Omental fat pad (tissue), 4 donors: ENCODE results near the gene CCDC88C. TPM values are rescaled to one million over a fixed set of nuclear protein-coding genes. Genes with fewer than 3 reads are reported as not detected.

Experiments
- ATAC-seq: fragments of 150-250 bp; one replicate; pipeline ENCODE4 v1.9.1; 2016; ENCODE audit warnings: mild to moderate bottlenecking, moderate library complexity; ENCODE audit not compliant: low FRiP score
- DNase-seq: peaks from one replicate; pipeline ENCODE4 v3.0.0-alpha.2; 2019; ENCODE audit warnings: low spot score
- total RNA-seq, 4 donors: library from RNA; depleted of rRNA; stranded (reverse); fragments of >200 nt; gene quantifications; one replicate each; pipeline ENCODE4 v1.1.0, GENCODE V29; 2016
- TF ChIP-seq, protein P1 (sequence below), 3 donors: fragments of 450-650 bp; IDR thresholded peaks; one replicate each; pipeline ENCODE4 v1.5.1; 2016 to 2017; ENCODE audit warnings: antibody characterized with exemption in 3 of 3, mild to moderate bottlenecking in 3 of 3, moderate library complexity in 2 of 3

CCDC88C gene
- total RNA-seq, 4 donors from 2014 or later, result 4.5 to 36.6 (median 9.4) TPM

DNA sequence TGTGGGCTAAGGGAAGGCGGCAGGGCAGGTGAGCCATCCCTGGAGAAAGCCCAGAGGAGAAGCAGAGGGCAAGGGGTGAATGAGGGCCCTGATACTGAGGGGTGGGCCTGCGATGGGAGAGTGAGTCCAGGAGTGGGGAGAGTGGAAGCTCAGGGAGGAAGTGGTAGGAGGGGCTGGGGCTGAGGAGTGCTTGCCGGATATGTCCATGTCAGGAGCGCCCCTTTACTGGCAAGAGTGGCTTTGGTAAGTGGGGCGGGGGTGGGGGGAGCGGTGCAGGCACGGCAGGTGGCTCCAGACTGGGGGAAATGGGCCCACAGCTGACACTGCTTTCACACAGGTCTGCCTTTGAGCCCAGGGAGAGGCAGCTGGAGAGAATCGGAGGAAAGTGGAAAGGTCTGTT, 86.8 kb downstream of the CCDC88C start:
- ATAC-seq (no peak), DNase-seq (no peak)
- TF ChIP-seq, protein P1, sequence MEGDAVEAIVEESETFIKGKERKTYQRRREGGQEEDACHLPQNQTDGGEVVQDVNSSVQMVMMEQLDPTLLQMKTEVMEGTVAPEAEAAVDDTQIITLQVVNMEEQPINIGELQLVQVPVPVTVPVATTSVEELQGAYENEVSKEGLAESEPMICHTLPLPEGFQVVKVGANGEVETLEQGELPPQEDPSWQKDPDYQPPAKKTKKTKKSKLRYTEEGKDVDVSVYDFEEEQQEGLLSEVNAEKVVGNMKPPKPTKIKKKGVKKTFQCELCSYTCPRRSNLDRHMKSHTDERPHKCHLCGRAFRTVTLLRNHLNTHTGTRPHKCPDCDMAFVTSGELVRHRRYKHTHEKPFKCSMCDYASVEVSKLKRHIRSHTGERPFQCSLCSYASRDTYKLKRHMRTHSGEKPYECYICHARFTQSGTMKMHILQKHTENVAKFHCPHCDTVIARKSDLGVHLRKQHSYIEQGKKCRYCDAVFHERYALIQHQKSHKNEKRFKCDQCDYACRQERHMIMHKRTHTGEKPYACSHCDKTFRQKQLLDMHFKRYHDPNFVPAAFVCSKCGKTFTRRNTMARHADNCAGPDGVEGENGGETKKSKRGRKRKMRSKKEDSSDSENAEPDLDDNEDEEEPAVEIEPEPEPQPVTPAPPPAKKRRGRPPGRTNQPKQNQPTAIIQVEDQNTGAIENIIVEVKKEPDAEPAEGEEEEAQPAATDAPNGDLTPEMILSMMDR (IDR thresholded peaks at IDR 0.05), result no peak

DNA sequence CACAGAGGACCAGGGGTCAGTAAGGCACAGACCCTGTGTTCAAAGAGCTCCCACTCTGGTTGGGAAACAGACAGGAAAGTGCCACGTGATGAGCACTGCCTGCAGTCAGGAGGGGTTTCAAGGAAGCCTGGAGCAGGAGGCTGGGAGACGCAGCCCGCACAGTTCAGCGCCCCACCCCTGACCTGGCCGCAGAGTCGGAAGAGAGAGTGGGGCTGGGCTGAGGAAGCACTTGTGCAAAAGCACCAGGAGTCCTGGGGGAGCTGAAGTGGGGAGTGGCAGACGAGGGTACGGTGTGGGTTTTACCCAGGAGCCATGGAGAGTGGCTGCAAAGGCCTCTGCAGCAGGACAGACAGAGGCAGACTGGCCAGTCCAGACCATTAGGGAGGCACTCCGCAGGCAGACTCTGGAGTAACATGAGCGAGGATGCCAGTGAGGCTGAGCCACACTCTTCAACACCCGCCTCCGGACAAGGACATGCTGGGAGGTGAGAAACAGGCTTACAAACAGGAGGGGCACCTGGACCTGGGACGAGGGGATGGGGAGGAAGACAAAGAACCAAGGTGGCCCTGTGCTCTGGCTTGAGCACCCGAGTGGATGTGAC, 87.4 kb downstream of the CCDC88C start:
- TF ChIP-seq, protein P1 (IDR thresholded peaks at IDR 0.05), result no peak
- ATAC-seq (no peak), DNase-seq (no peak)

DNA sequence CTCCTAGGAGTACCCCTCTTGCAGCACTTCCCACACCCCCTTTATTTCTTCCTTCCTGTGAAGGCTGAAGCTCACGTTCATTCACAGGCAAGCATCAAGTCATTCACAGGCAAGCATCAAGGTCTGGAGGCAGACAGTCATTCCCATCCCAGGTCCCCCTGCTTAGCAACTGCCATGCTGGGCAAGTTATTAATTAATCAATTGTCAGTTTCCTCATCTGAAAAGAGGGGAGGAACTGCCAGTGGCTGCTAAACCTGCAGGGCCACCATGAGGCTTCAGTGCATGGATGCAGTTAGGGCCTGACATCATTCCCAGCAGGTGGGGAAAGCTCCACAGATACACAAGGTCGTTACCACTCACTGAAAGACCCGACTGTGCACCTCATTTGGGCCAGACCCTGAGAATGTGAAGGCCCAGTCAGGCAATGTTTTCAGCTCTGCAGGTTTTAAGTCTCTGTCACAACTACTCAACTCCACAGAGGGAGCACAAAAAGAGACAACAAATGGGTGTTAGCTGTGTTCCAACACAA, 88.1 kb downstream of the CCDC88C start:
- TF ChIP-seq, protein P1 (IDR thresholded peaks at IDR 0.05), result no peak
- ATAC-seq (no peak), DNase-seq (no peak)

DNA sequence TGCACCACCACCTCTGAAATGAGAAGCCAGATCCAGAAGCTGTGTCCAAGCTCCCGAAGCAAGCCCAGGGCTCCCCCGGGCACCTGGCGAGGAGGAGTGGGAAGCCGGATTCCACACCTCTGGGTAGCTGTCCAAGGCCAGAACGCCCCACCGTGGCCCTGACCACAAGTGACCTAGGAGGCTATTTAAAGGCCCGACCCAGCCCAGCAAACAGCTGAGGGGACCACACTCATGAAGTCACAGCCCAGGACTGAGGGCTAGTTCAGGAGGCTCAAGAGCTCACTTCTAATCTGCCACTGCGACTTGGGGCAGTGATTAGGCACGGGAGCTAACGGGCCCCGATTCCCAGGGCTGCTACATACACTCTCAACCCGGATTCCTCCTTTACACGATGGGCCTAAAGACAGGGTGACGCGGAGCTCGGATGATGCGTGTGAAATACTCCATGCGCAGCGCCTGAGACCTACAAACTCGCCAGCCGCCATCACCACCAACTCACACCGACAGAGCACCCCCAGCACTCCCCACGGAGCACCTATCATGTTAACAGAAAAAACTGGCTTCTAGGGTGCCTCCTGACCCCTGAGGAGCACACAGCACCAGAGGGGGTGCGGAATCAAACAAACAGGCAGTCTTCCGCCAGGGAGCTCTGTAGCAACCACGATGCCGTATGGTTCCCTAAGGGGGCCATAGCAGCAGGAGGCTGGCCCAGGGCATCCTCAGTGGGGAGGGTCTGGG, 89.1 kb downstream of the CCDC88C start:
- ATAC-seq (no peak), DNase-seq (no peak)
- TF ChIP-seq, protein P1 (IDR thresholded peaks at IDR 0.05), result no peak

DNA sequence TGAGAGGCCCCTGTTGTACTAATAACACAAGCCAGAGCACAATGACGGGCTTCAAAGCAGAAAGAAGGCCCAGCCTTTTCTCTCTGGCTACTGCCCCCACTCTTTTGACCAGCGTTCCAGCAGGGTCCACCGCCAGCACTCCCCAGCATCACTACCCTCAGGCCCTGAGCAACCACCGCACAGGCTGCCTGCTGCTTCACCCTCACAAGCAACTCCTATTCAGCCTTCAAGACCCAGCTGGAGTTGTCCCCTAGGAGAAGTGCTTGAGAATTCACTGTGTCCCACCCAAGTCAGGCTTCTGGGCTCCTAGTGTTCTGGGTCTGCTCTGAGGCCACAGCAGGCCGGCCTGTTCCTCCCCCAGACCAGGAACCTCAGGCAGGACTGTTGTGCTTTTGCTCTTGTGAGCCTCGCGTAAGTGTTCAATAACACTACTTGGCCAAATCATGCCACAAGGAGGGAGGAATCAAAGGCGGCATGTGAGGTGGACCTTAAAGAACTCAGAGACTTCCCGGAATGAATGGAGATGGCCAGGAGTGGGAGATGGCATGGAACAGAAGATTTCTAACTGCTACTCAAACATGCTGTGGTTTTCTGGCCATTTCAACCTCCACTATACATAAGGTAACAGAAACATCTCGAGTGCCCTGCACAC, 89.8 kb downstream of the CCDC88C start:
- no peak for DNase-seq
- TF ChIP-seq, protein P1 (IDR thresholded peaks at IDR 0.05), result no peak
- no peak for ATAC-seq

DNA sequence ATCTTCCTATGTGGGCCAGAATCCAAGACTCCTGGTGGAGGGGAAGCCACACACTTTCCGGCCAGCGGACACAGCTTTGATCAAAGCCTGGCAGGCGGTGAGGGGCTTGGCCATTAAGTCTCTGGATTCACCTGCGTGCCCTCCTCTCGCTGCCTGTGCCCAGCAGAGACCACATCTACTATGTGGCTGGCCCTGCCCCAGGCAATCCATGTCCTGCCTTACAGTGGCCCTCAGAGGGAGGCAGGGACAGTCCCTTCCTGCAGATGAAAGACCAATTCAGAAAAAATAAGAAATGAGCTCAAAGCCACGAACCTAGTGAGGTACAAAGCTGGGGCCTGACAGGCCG, 90.4 kb downstream of the CCDC88C start:
- ATAC-seq, result no peak
- no peak for DNase-seq

More for the DNA sequence above, 90.4 kb downstream of the CCDC88C start:
- TF ChIP-seq, protein P1 (IDR thresholded peaks at IDR 0.05), result no peak
